22Rv1 (cell line): ENCODE results near the gene TAF1.
"Not testable (repeated sequence)": the region's sequence is repeated elsewhere in the genome, so short reads cannot be mapped to it uniquely, and the experiment has no call there.

Experiments
- CTCF ChIP-seq: fragments of 450-650 bp; IDR thresholded peaks from 2 replicates; pipeline ENCODE4 v1.5.1; 2017; ENCODE audit warnings: mild to moderate bottlenecking
- ZFX ChIP-seq: fragments of 450-650 bp; IDR thresholded peaks from 2 replicates; pipeline ENCODE4 v1.6.1; 2017; ENCODE audit warnings: antibody characterized with exemption, borderline replicate concordance

DNA sequence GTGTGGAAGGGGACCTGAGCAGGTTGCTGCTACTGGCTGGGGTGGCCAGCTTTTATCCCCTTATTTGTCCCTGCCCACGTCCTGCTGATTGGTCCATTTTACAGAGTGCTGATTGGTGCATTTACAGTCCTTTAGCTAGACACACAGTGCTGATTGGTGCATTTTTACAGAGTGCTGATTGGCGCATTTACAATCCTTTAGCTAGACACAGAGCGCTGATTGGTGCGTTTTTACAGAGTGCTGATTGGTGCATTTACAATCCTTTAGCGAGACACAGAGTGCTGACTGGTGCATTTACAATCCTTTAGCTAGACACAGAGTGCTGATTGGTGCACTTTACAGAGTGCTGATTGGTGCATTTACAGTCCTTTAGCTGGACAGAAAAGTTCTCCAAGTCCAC is 135.9 kb downstream of the TAF1 start:
- TF ChIP-seq CTCF, ZFX: not testable (repeated sequence)
